Keratinocyte (primary cell): ENCODE measurements around the gene PAM16.

Experiments used
- EZH2 ChIP-seq: IDR thresholded peaks from one replicate; pipeline ENCODE4 v1.6.1; 2012; ENCODE audit warnings: inconsistent platforms, mild to moderate bottlenecking, low read length, moderate library complexity
- TF ChIP-seq, protein P1 (sequence below), 3 experiments: IDR thresholded peaks in 1 of 3; conservative IDR thresholded peaks in 1 of 3; optimal IDR thresholded peaks in 1 of 3; 2 replicates in 2 of 3; 3 replicates in 1 of 3; pipeline versions ENCODE3 to v1.5.1; 2011; ENCODE audit warnings: low read length in 3 of 3, mild to moderate bottlenecking in 3 of 3, moderate library complexity in 2 of 3, control low read depth in 1 of 3, inconsistent platforms in 1 of 3; ENCODE audit not compliant: insufficient read depth in 2 of 3; ENCODE audit errors: extremely low read depth in 1 of 3

DNA sequence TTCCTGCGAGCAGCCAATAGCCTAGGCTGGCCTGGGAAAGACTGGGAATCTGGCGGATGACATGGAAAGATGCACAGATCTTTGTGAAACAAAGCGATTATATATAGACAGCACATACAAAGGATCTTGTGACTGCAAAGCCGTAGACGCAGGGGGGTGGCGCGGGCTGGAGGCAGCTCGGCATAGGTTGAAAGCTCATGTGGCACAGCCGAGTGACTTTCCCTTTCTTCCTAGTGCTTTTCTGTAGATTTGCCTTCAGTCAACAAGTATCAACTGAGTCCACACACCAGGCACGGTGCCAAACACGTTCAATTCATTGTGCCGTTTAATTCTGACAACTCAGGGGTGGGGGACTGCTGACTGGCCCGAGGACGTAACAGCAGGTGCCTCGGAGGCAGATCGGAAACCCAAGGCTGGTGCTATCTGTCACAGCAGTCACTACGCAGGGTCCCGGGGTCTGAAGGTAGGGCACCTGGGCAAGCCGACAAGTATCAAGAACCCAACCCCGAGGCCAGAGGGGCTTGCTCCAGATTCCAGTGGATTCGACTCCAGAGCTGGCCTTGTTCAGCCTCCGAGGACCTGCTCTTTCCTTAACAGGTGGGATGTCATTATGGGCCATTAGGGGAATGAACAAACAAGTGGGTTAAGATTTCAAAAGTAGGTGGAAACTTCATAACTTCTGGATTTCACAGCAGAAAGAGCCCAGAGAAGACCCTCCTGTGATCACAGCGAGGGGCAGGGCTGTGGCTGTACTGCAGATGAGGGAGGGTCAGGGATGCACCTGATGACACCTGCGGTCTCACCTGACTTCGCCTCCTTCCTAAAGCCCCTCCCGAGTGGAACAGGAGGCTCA, 5.9 kb downstream of the PAM16 start:
- TF ChIP-seq, protein P1, sequence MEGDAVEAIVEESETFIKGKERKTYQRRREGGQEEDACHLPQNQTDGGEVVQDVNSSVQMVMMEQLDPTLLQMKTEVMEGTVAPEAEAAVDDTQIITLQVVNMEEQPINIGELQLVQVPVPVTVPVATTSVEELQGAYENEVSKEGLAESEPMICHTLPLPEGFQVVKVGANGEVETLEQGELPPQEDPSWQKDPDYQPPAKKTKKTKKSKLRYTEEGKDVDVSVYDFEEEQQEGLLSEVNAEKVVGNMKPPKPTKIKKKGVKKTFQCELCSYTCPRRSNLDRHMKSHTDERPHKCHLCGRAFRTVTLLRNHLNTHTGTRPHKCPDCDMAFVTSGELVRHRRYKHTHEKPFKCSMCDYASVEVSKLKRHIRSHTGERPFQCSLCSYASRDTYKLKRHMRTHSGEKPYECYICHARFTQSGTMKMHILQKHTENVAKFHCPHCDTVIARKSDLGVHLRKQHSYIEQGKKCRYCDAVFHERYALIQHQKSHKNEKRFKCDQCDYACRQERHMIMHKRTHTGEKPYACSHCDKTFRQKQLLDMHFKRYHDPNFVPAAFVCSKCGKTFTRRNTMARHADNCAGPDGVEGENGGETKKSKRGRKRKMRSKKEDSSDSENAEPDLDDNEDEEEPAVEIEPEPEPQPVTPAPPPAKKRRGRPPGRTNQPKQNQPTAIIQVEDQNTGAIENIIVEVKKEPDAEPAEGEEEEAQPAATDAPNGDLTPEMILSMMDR (optimal IDR thresholded peaks at IDR 0.05 in 1 of 3, IDR thresholded peaks at IDR 0.05 in 1 of 3, conservative IDR thresholded peaks at IDR 0.05 in 1 of 3; ENCODE audit: extremely low read depth in 1 of 3, insufficient read depth in 2 of 3, low read length in 3 of 3) = no peak
- no peak for TF ChIP-seq EZH2
